Measurements from ENCODE around the gene MTHFR.

The MTHFR gene

GRCh38 chr1:11796036-11796828 lies 9.5 kb downstream of the MTHFR start:
- DNase-seq (ENCODE audit: low read depth): no peak

DNA sequence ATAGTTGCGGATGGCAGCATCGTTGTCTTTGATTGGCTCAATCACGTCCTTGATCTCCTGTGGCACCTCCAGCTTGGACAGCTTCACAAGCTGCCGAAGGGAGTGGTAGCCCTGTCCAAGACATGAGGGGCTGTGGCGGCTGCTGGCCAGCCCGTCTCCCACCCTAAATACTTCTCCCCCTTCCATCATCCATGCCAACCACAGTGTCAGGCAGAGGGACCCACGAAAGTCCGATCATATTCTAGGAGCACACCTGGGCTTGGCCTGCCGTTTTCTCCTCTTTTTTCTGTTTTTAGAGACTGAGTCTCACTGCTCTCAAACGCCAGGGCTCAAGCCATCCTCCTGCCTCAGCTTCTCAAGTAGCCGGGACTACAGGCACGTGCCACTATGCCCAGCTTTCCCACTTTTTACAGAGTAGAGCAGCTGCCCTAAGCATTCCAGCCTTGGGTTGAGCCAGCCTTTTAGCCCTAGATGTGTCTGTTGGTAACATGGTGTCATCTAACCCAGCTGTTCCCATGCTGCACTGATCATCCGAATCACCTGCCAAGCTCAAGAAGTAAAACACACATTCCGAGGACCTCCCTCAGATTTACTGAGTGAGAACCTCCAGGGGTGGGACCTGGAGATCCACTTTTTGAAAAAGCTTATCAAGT lies 10.4 kb downstream of the MTHFR start:
- no peak for DNase-seq (ENCODE audit: low read depth)

DNA sequence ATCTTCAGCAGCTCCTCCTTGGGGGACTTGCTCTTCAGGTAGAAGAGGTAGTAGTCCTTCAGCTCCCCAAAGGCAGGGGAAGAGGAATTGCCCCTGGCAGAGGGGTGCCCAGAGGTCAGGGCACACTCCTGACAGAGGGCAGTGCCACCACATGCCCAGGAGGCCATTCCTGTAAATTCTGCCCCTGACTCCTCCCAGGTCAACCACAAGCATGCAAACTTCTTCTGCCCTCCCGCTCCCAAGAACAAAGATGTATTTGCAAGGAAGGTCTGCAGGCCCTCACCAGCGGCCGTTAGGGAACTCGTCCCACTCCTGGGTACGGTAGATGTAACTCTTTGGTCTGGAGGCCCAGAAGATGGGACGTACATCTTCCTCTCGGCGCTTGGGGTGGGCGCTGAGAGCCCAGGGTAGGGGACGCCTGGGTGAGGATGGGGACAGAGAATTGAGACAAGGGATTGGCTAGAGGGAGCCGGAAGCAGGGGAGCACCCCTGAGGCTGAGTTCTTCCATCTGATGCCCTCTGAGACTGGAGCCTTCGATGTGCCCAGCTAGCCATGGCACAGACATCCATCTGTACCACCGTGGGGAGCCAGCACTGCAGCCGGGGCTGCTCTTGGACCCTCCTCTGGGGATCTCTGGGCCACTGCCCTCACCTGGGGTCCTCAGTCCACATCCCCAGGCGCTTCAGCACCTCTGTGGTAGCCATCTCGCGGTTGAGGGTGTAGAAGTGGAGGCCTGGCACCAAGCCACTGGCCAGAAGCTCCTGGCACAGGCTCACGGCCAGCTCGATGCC lies 11.1 kb downstream of the MTHFR start:
- DNase-seq (ENCODE audit: low read depth): no peak

- DNase-seq (ENCODE audit: low read depth): no peak
Measured at GRCh38 chr1:11793819-11794218, 11.9 kb downstream of the MTHFR start.

DNA sequence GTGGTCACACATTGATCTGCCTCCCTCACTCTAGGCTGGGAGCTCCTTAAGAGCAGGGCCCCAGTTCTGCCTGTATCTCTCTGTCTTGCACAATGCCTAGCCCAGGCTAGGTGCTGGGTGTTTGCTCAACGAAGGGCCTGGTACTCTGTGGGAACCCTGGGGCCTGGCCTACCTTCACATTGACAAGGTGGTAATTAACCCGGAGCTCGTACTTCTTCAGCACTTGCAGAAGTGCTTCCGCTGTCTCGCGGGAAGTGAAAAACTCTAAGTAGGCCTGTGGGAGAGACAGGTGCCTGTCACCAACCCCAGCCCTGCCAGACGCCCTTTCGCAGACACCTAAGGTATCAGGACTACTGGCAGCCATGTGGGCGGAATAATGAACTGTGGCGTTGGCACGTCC lies 13.7 kb downstream of the MTHFR start:
- no peak for DNase-seq (ENCODE audit: low read depth)

DNA sequence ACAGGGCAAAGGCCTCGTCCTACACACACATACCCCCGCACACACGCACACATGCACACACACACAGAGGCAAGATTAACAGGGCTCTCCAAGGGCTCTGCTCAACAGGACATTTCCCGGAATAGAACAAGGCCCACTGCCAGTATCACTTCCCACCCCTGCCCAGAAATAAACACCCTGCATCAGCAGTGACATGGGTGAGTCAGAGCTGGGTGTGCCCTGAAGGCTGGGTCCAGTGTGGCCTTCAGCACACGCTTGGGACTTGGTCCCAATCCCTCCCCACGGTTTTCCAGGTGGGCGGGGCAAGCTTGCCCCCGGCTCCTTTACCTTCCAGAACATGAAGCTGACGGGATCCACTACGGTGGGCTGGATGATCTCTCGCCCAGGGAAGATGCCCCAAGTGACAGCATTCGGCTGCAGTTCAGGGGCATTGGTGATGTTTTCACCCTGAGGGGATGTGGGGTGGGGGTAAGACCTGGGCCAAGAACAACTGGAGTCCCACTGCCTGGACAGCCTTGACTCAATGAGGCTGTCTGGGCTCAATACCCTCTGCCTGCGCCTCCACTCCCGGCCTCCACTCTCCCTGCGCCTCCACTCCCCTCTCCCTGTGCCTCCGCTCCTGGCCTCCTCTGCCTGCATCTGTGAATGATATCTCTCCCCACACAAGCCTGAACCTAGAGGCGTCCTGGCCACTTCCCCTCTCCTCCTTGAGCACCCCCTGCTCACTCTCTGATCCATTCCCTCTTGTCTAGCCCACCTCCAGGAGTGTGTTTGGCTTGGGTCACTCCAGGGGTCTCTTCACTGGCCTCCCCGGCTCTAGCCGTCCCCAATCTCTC lies 14.7 kb downstream of the MTHFR start:
- DNase-seq (ENCODE audit: low read depth): no peak

DNA sequence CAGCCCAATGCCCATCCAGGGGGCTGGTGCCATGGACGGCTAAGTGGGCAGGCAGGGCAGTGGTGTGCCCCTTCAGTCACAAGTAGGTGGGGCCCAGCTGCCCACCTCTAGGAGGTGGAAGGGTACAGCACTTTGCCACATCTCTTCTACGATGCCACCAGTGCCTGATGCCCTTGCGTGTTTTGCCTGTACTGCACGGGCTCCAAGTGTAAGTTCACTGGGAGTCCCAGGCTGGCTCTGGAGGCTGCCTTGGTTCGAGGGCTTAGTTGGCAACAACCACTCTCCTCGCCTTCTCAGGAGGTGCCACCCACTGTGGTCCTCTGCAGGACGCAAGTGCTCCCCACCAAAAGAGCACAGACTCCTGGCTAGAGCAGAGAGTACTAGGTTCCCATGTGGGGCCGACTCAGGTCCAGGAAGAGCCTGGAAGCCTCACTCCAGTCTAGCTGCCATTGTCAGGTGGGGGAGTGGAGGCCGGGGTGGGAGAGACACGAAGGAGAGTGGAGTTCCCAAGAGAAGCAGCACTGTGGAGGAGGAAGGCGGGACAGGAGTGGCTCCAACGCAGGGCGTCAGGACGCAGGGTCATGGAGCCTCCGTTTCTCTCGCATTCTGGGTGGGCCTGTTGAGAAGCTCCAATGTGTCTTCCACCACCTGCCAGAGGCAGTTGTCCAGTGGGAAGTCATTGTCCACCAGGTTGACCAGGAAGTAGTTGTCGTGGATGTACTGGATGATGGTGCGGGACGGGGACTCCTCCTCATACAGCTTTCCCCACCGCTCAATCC lies 15.5 kb downstream of the MTHFR start:
- no peak for DNase-seq (ENCODE audit: low read depth)

GRCh38 chr1:11789126-11790067 lies 16.4 kb downstream of the MTHFR start:
- DNase-seq (ENCODE audit: low read depth): no peak

GRCh38 chr1:11788549-11789053 lies 17.2 kb downstream of the MTHFR start:
- no peak for DNase-seq (ENCODE audit: low read depth)

DNA sequence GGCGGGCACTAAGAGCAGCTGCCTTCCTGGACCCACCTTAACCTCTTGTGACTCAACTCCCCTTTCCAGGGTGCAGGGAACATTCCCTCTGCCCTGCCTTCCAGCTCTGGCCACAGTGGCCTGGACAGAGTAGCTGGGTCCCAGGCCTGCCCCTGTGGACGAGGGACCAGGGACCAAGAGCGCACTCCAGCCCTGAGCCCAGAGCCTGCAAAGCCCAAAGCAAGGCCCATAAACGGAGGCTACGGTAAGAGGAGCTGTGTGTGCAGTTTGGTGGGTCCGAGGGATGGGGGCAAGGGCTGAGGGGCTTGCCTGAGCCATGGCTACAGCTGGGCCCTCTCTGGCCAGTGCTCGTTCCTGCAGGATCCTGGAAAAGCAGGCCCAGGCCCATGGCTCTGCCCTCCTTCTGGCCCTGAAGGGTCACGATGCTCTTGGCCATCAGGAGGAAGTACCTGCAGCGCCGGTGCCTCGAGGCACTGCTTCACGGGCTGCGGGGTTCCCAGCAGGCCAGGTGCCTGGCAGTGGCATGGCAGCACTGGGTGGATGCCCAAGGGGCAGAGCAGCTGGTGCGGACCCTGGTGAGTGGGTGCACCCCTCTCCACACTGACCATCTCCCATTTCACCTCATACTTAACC lies 17.8 kb downstream of the MTHFR start:
- no peak for DNase-seq (ENCODE audit: low read depth)

DNA sequence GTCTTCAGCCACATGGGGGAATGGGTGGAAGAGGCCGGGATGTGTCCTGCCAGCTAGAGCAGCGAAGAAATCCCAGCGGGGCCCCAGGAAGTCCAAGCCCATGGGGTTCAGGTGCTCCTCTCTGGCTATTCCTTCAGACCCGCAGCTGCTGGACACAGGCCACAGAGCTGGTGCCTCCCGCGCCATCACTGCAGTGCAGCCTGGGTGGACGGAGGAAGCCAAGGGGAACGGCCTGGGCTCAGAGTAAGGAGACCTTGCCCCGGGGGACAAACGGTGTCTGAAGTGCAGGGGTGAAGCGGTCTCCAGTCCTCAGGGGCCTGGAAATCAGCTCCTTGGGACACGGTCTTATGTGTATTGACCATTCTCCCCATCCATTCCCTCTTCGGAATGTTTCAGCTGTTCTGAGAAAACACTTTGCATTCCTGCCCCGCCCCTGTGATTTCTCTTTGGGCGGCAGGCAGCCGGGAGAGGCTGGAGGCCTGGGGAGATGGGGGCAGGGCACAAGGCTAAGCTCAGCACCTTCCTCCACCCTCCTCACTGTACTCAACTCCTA lies 18.4 kb downstream of the MTHFR start:
- DNase-seq (ENCODE audit: low read depth): no peak

- no peak for DNase-seq (ENCODE audit: low read depth)
Measured at GRCh38 chr1:11786168-11786567, 19.6 kb downstream of the MTHFR start.

- peak; percentile 18 for DNase-seq (ENCODE audit: low read depth)
Measured at GRCh38 chr1:11784993-11785769, 20.6 kb downstream of the MTHFR start.

GRCh38 chr1:11784256-11784992 lies 21.3 kb downstream of the MTHFR start:
- no peak for DNase-seq (ENCODE audit: low read depth)

- DNase-seq (ENCODE audit: low read depth): no peak
Measured at GRCh38 chr1:11783556-11783955, 22.2 kb downstream of the MTHFR start.

- DNase-seq (ENCODE audit: low read depth): no peak
Measured at GRCh38 chr1:11782127-11782708, 23.5 kb downstream of the MTHFR start.

DNA sequence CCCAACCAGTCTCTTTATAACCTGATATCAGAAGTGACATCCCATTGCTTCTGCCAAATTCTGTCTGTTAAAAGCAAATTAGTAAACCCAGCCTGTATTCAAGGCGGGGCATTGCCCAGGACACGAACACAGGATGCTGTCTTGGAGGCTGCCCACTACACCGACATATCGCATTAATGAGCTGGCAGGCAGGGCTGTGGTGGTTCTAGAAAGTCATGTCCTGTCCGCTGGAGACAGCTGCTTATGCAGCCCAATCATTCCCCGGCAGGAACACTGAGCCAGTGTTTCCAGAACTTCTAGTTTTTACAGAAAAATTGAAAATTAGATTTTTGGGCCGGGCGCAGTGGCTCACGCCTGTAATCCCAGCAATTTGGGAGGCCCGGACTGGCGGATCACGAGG lies 24.5 kb downstream of the MTHFR start:
- no peak for DNase-seq (ENCODE audit: low read depth)
